Colonic mucosa (tissue), 4 donors: ENCODE measurements around the gene MAGI3. TPM values are rescaled to one million over a fixed set of nuclear protein-coding genes. Genes with fewer than 3 reads are reported as not detected.

ENCODE experiments used
- DNase-seq: peaks from one replicate; pipeline ENCODE4 v3.0.0-alpha.2; 2020
- H3K27ac ChIP-seq: fragments of 200-600 bp; one replicate; pipeline ENCODE4 v1.8.0; 2021
- H3K27me3 ChIP-seq: fragments of 200-600 bp; one replicate; pipeline ENCODE4 v1.8.0; 2021
- H3K36me3 ChIP-seq: fragments of 200-600 bp; one replicate; pipeline ENCODE4 v1.8.0; 2021
- H3K4me1 ChIP-seq: fragments of 200-600 bp; one replicate; pipeline ENCODE4 v1.8.0; 2021; ENCODE audit warnings: mild to moderate bottlenecking
- H3K4me3 ChIP-seq: fragments of 200-600 bp; one replicate; pipeline ENCODE4 v1.8.0; 2021
- H3K9ac ChIP-seq, 2 donors: one replicate each; pipeline ENCODE4 v1.7.0; 2013; ENCODE audit warnings: control low read depth in 2 of 2, low read depth in 2 of 2, low read length in 2 of 2
- H3K9me3 ChIP-seq: fragments of 200-600 bp; one replicate; pipeline ENCODE4 v1.8.0; 2021
- CTCF ChIP-seq: fragments of 200-600 bp; IDR thresholded peaks from one replicate; pipeline ENCODE4 v1.8.0; 2022; ENCODE audit warnings: antibody characterized with exemption, mild to moderate bottlenecking
- intact Hi-C: fragments of 100-400 bp; cut with DNase I; formaldehyde crosslinking; loops from one replicate; pipeline ENCODE4 v1.14.1; 2022
- total RNA-seq, 2 donors: library from RNA; stranded (reverse); fragmentation: NEBNext Ultra II Directional in 1 of 2; extraction: Animal tissue kit (Norgen Biotek cat#: 25700) in 1 of 2; gene quantifications; one replicate each; pipeline ENCODE4 v1.2.1, GENCODE V29; 2021
- donor health status: healthy.
- donor health status: DM: no; HTN: no; CAD: no.
- donor health status: DM: no; HTN: no; CAD: no.

Gene MAGI3
- total RNA-seq, 2 donors from 2014 or later, result 38.2 to 46.5 TPM

DNA sequence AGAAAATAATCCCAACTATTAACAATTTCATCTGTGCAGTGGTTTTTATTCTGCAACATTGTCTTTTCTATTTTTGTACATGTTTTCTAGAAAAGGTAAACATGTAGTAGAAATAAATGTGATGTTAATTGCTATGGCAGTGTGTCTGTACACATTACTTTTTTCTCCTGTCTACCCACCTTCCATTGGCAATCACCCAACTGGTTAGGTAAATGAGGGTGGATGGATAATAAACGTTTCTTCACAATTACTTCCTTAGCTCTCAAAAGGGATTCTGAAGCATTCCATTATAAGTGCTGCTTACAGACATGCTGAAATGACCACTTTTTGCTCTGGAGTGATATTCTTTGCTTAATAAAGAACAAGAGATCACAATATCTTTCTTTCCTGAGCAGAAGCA, 61.4 kb downstream of the MAGI3 start:
- no peak overlapping the region for H3K9ac ChIP-seq
- DNase-seq, result no peak
- H3K27me3 ChIP-seq, result no peaks in the 10 kb centered on the region
- H3K4me1 ChIP-seq, result peaks cover 5% of the 10 kb centered on the region
- H3K27ac ChIP-seq, result no peak overlapping the region
- no peaks in the 10 kb centered on the region for H3K36me3 ChIP-seq
- intact Hi-C loops, result no loop called here
- no peak overlapping the region for H3K4me3 ChIP-seq
- no peak for TF ChIP-seq CTCF
- no peaks in the 10 kb centered on the region for H3K9me3 ChIP-seq

GRCh38 chr1:113452921-113453770, 62.8 kb downstream of the MAGI3 start:
- Histone ChIP-seq H3K27me3 (no peaks in the 10 kb centered on the region), H3K36me3 (no peaks in the 10 kb centered on the region), H3K9me3 (no peaks in the 10 kb centered on the region), H3K4me1 (peaks cover 5% of the 10 kb centered on the region), H3K4me3 (no peak overlapping the region), H3K9ac (no peak overlapping the region), H3K27ac (no peak overlapping the region)
- intact Hi-C loops, result no loop called here
- TF ChIP-seq CTCF, result peak; percentile 37
- peak; percentile 26 for DNase-seq

DNA sequence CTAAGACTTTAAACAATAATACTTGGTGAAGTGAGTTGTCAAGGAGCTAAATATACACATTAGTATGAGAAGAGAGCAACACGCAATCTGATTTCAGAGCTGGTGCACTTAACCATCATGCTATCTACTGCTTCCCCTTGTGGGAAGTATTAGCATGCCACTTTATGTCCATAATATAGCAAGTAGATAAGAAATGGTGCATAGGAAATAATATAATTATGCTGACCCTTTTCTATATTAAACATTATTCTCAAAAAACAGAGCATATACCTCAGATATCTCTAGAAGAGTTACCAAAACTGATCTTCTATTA, 63.4 kb downstream of the MAGI3 start:
- no peak for DNase-seq
- no peak for TF ChIP-seq CTCF
- Histone ChIP-seq H3K9ac (no peak overlapping the region), H3K27ac (no peak overlapping the region), H3K4me1 (peaks cover 5% of the 10 kb centered on the region), H3K4me3 (no peak overlapping the region), H3K36me3 (no peaks in the 10 kb centered on the region), H3K27me3 (no peaks in the 10 kb centered on the region), H3K9me3 (no peaks in the 10 kb centered on the region)
- intact Hi-C loops, result no loop called here

DNA sequence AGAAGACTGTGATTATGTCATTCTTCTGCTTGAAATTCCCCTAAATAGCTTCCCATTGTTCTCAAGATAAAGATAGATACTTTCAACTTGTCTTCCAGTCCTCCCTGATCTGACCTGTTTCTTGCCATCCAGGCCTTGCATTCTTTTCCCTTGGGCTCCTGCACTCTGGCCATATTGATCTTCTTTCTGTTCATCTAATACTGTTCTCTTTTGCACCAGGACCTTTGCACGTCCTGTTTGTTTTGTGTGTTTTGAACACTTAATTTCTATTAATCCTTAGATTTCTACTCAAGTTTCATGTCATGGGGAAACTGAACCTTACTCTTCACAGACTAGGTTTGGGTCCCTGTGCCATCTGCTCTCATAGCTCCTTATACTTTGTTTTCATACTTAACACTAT, 65.1 kb downstream of the MAGI3 start:
- no peaks in the 10 kb centered on the region for H3K27me3 ChIP-seq
- no peak for DNase-seq
- intact Hi-C loops, result no loop called here

DNA sequence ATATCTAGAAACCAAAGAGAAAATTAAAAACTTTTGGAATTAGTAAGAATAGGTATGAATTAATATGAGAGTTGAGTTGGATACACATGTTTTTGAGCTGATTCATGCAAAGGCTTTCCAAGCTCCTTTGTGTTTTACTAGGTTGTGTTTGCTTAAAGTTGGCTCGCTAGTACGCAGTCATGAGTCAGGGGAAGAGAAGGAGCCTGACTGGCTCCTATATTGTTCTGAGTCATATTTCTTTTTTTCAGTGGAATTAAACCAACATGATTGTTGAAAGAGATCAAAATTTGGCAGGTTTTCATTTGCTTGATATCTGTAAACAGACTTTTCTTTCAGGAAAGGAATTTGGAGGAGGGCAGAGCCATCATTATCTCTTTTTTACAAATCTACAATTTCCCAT, 66.7 kb downstream of the MAGI3 start:
- H3K36me3 ChIP-seq, result no peaks in the 10 kb centered on the region
- intact Hi-C loops, result no loop called here
- no peak overlapping the region for H3K9ac ChIP-seq
- no peaks in the 10 kb centered on the region for H3K27me3 ChIP-seq
- H3K4me3 ChIP-seq, result no peak overlapping the region
- no peak for DNase-seq
- H3K4me1 ChIP-seq, result peaks cover 1% of the 10 kb centered on the region
- no peak for TF ChIP-seq CTCF
- H3K9me3 ChIP-seq, result no peaks in the 10 kb centered on the region
- H3K27ac ChIP-seq, result no peak overlapping the region

More for the DNA sequence above, 65.1 kb downstream of the MAGI3 start:
- Histone ChIP-seq H3K4me1 (peaks cover 5% of the 10 kb centered on the region), H3K36me3 (no peaks in the 10 kb centered on the region), H3K4me3 (no peak overlapping the region), H3K9ac (no peak overlapping the region), H3K9me3 (no peaks in the 10 kb centered on the region), H3K27ac (no peak overlapping the region)
- TF ChIP-seq CTCF, result no peak
